Epithelial cell of proximal tubule (primary cell): Measurements from ENCODE around the gene MGAT3. TPM values are rescaled to one million over a fixed set of nuclear protein-coding genes. Genes with fewer than 3 reads are reported as not detected.
"Not testable (repeated sequence)": the region's sequence is repeated elsewhere in the genome, so short reads cannot be mapped to it uniquely, and the experiment has no call there.

Experiments
- DNase-seq: peaks from one replicate; pipeline ENCODE4 v3.0.0-alpha.2; 2011; ENCODE audit warnings: low read depth
- H3K4me3 ChIP-seq: 2 replicates; pipeline ENCODE4 v1.5.1; 2011; ENCODE audit warnings: low read depth, mild to moderate bottlenecking, low read length
- CTCF ChIP-seq: conservative IDR thresholded peaks from 2 replicates; pipeline ENCODE4 v1.5.1; 2012; ENCODE audit warnings: low read depth, mild to moderate bottlenecking, low read length
- total RNA-seq: library from RNA; depleted of rRNA; stranded (reverse); fragments of >200 nt; gene quantifications from 2 replicates; pipeline ENCODE4 v1.2.3, GENCODE V29; 2015

The MGAT3 gene
- total RNA-seq, 1 donor from 2014 or later: 2.4 TPM

GRCh38 chr22:39515266-39516050, 58.6 kb downstream of the MGAT3 start:
- TF ChIP-seq CTCF: no peak
- no peak overlapping the region for H3K4me3 ChIP-seq
- no peak for DNase-seq

GRCh38 chr22:39517470-39517869, 60.7 kb downstream of the MGAT3 start:
- DNase-seq: no peak
- TF ChIP-seq CTCF: no peak
- H3K4me3 ChIP-seq: no peak overlapping the region

DNA sequence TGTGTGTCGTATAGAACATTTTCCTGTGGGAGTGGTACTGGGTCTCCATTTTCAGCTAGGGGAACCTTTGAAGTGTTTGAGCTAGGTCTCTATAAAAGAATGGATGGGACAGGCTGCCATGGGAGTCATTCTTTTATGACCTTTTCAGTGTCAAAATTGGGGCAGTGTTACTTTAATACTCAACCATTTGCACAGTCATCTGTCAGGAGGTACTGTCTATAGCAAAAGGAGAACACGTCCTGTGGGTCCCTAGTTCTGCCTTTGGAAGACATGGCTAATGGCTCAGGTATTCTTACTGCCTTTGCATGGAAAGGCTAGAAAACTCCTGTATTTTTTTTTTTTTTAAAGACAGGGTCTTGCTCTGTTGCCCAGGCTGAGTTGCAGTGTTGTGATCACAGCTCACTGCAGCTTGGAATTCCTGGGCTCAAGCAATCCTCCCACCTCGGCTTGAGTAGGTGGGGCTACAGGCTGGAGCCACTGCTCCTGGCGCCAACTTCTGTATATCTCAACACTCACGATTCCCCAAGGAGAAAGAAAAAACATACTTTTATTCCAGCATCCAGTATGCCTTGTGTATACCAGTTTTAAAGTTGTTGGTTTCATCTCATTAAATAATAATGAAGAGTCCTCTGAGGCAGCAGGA, 61.5 kb downstream of the MGAT3 start:
- TF ChIP-seq CTCF: no peak
- DNase-seq: no peak
- H3K4me3 ChIP-seq: peak overlapping the region; percentile 100

GRCh38 chr22:39518996-39519680, 62.3 kb downstream of the MGAT3 start:
- TF ChIP-seq CTCF: no peak
- no peak for DNase-seq
- peak overlapping the region; percentile 100 for H3K4me3 ChIP-seq

DNA sequence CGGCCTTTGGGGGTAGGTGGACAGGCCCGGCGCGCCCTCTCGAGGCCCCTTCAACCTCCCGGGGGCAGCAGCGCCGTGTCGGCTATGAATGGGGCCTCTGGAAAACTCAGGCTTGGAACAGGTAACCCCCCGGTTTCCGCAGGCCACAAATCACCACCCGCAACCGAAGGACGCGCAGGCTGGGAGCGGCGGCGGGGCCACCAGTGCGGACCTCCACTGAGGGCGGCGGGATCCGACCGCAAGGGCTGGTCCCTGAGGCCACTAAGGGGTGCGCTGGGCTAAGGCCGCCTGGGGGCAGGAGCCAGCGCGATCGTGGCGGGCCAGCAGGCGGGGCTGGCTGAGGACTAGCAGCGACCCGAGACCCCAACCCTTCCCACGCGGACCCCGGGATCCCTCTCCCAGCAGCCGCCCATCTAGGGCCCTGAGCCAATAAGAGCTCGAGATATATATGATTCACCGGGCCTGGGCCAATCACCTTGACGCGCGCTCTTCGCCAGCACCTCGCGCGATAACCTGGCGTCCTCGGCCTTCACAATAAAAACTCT, 62.9 kb downstream of the MGAT3 start:
- no peak for DNase-seq
- TF ChIP-seq CTCF: peak; percentile 38
- H3K4me3 ChIP-seq: peak overlapping the region; percentile 100

DNA sequence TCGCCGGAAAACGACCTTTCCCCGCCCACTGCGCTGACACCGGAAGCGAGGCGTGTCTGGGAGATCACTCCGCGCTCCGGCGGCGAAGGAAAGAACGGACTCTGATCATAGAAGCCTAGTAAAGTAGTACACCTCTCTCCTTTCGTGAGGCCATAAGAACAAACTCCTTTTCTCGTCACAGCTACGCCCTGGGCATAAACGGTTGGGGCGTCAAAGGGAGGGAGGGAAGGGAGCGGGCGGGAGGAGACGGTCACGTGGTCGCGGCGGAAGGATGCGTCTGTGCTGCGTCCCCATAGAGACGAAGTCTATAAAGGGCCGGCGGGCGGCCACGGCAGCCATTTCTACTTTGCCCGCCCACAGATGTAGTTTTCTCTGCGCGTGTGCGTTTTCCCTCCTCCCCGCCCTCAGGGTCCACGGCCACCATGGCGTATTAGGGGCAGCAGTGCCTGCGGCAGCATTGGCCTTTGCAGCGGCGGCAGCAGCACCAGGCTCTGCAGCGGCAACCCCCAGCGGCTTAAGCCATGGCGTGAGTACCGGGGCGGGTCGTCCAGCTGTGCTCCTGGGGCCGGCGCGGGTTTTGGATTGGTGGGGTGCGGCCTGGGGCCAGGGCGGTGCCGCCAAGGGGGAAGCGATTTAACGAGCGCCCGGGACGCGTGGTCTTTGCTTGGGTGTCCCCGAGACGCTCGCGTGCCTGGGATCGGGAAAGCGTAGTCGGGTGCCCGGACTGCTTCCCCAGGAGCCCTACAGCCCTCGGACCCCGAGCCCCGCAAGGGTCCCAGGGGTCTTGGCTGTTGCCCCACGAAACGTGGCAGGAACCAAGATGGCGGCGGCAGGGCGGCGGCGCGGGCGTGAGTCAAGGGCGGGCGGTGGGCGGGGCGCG, 63.7 kb downstream of the MGAT3 start, which contains the start of gene ATF4:
Gene ATF4 (plus strand): TSS at position 337 of the 880 bp plus-strand sequence. CDS start 884 bp downstream, outside the sequence.
- peak within 1 kb of the TSS; percentile 100 for H3K4me3 ChIP-seq
- TF ChIP-seq CTCF: no peak
- DNase-seq: peak; percentile 95

DNA sequence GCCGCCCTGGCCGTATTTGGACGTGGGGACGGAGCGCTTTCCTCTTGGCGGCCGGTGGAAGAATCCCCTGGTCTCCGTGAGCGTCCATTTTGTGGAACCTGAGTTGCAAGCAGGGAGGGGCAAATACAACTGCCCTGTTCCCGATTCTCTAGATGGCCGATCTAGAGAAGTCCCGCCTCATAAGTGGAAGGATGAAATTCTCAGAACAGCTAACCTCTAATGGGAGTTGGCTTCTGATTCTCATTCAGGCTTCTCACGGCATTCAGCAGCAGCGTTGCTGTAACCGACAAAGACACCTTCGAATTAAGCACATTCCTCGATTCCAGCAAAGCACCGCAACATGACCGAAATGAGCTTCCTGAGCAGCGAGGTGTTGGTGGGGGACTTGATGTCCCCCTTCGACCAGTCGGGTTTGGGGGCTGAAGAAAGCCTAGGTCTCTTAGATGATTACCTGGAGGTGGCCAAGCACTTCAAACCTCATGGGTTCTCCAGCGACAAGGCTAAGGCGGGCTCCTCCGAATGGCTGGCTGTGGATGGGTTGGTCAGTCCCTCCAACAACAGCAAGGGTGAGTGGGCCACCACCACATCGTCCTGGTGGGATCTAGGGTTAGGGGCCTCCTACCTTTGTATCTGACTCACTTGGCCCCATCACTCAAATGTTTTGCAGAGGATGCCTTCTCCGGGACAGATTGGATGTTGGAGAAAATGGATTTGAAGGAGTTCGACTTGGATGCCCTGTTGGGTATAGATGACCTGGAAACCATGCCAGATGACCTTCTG, 64.5 kb downstream of the MGAT3 start:
- not testable (repeated sequence) for DNase-seq
- peak overlapping the region; percentile 100 for H3K4me3 ChIP-seq

GRCh38 chr22:39522091-39522490, 65.3 kb downstream of the MGAT3 start:
- not testable (repeated sequence) for DNase-seq
- peak overlapping the region; percentile 100 for H3K4me3 ChIP-seq
